Muscle of leg (tissue), 11 donors: ENCODE results near the gene EXOSC1. TPM values are rescaled to one million over a fixed set of nuclear protein-coding genes. Genes with fewer than 3 reads are reported as not detected.

Source experiments
- DNase-seq: peaks from one replicate; pipeline ENCODE4 v3.0.0; 2013
- H3K27ac ChIP-seq: one replicate; pipeline ENCODE4 v1.5.1; 2013; ENCODE audit warnings: mild to moderate bottlenecking, low read length, control low read depth
- H3K27me3 ChIP-seq: one replicate; pipeline ENCODE4 v1.6.1; 2013; ENCODE audit warnings: low read length; ENCODE audit not compliant: control insufficient read depth, insufficient read depth
- H3K36me3 ChIP-seq: one replicate; pipeline ENCODE4 v1.6.1; 2013; ENCODE audit warnings: low read length; ENCODE audit not compliant: control insufficient read depth, insufficient read depth
- H3K4me1 ChIP-seq: one replicate; pipeline ENCODE4 v1.6.1; 2013; ENCODE audit warnings: low read length; ENCODE audit not compliant: control insufficient read depth, insufficient read depth
- H3K4me3 ChIP-seq: one replicate; pipeline ENCODE4 v1.5.1; 2013; ENCODE audit warnings: low read length, control low read depth
- H3K9me3 ChIP-seq: replicated peaks from 2 replicates; pipeline ENCODE4 v1.6.1; 2013; ENCODE audit warnings: low read depth, low read length; ENCODE audit not compliant: control insufficient read depth
- WGBS: methylation state at CpG from one replicate; pipeline ENCODE4 v1.1.5; 2013; ENCODE audit warnings: missing lambda C conversion rate; ENCODE audit not compliant: insufficient coverage; 5-methylcytosine and 5-hydroxymethylcytosine counted together
- polyA plus RNA-seq, 8 donors: library from polyadenylated mRNA; unstranded; fragments of 120-200 nt; gene quantifications; one replicate each; pipeline versions ENCODE4 v1.2.1 to v1.2.3, GENCODE V29; 2013; ENCODE audit warnings: inconsistent platforms in 1 of 8, low replicate concordance in 1 of 8; ENCODE audit not compliant: insufficient read length in 8 of 8, insufficient read depth in 1 of 8
- total RNA-seq: library from RNA; stranded (reverse); fragments of 120-200 nt; gene quantifications from one replicate; pipeline ENCODE4 v1.2.4, GENCODE V29; 2013

The EXOSC1 gene
- total and polyA plus RNA-seq, 9 donors = 24.1 to 32.2 (median 30.0) TPM

DNA sequence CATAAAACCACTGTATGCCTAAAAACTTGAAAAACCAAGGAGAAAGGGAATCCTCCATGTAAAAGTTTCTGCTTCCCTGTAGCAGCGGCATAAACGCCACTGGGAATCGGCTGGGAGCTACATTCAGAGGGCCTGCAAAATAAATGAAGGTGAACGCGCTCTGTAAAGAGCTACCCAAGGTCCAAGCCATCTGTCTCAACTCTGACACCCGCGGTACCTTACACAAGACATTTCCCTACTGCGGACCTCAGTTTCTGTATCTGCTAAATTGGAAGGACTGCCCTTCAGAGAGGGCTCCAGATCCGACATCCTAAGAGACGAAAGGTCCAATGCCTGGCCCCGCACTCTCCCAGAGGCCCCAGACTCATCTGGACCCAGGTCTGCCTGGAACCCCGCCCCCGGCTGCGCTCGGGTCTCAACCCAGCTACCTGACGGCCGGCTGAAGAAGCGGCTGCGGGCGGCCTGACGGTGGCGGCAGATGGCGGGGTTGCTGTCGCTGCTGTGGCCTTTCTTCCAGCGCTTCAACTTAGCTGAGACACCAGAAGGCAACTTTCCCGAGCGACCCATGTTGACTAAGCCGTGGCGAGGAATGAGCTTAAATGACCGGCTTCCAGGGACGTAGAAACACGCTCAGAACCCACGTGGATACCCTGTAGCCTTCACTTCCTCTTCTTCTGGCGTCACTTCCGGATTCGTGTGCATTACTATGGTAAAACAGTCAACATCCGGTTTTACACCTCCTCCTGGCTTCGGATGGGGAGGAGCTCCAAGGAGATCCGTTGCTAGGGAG is 44.9 kb downstream of the EXOSC1 start, which contains the start of gene RRP12:
RRP12 (minus strand) TSS at position 676 of the 790 bp plus-strand sequence; CDS start at position 567, 109 bp downstream.
- WGBS = under 1% methylated on average over 33 of the region's 39 CpGs
- Histone ChIP-seq H3K27me3 (no peaks in the 10 kb centered on the region), H3K36me3 (peaks cover 14% of the 10 kb centered on the region), H3K4me3 (peak within 1 kb of the TSS; percentile 85), H3K4me1 (peaks cover 13% of the 10 kb centered on the region), H3K27ac (peak within 1 kb of the TSS; percentile 91), H3K9me3 (no peaks in the 10 kb centered on the region)
- peak; percentile 99 for DNase-seq

- no peaks in the 10 kb centered on the region for H3K9me3 ChIP-seq
- peak overlapping the region; percentile 91 for H3K27ac ChIP-seq
- no peaks in the 10 kb centered on the region for H3K27me3 ChIP-seq
- DNase-seq = peak; percentile 56
- peaks cover 13% of the 10 kb centered on the region for H3K4me1 ChIP-seq
- WGBS = 38% methylated on average over 15 of the region's 21 CpGs
- peak overlapping the region; percentile 85 for H3K4me3 ChIP-seq
- H3K36me3 ChIP-seq = peaks cover 22% of the 10 kb centered on the region
These were observed 45.8 kb downstream of the EXOSC1 start for GRCh38 chr10:97399843-97400545.

DNA sequence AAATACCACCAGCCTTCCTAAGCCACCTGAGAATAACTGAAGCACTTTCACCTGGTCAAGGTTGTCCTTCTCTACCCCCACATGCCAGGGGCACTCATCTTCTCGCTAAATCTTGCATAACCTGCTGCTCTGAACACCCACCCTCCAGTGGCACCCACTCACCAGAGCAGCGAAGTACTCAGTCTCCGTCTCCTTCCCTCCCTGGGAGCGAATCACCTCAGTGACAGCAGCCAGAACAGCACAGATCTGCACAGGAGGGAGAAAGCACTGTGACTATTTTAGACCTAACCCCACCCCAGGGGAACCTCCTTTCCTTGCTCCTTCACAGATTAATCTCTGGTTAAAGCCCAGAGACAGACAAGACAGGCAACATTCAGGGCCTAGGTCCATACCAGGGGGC is 49.8 kb downstream of the EXOSC1 start:
- H3K4me3 ChIP-seq = no peak overlapping the region
- no peaks in the 10 kb centered on the region for H3K27me3 ChIP-seq
- 100% methylated on average over 2 of the region's 4 CpGs for WGBS
- no peak for DNase-seq
- H3K36me3 ChIP-seq = peaks cover 50% of the 10 kb centered on the region
- no peaks in the 10 kb centered on the region for H3K9me3 ChIP-seq
- H3K27ac ChIP-seq = no peak overlapping the region
- H3K4me1 ChIP-seq = peaks cover 8% of the 10 kb centered on the region

DNA sequence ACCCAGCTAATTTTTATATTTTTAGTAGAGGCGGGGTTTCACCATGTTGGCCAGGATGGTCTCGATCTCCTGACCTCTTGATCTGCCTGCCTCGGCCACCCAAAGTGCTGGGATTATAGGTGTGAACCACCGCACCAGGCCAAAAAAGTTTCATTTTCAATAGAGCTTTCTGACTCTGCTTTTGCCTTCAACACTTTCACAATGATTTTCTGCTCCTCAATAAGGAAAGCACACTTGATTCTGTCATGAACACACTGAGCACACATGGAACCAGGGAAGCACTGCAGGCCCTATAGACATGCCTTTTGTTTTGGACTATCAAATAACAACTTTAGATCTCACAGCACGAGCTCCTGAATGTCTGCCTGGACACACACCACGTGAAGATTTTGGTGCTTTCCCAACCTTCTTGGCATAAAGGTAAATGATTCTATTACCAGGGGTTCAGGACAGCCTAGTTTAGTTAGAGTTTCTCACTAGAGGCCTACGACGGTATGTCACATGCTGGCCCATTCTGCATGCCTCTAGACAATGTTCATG is 52.7 kb downstream of the EXOSC1 start:
- no peak for DNase-seq
- Histone ChIP-seq H3K36me3 (peaks cover 74% of the 10 kb centered on the region), H3K27me3 (no peaks in the 10 kb centered on the region), H3K9me3 (no peaks in the 10 kb centered on the region), H3K27ac (no peak overlapping the region), H3K4me3 (no peak overlapping the region), H3K4me1 (no peaks in the 10 kb centered on the region)
- WGBS = 97% methylated on average over 5 of the region's 8 CpGs

DNA sequence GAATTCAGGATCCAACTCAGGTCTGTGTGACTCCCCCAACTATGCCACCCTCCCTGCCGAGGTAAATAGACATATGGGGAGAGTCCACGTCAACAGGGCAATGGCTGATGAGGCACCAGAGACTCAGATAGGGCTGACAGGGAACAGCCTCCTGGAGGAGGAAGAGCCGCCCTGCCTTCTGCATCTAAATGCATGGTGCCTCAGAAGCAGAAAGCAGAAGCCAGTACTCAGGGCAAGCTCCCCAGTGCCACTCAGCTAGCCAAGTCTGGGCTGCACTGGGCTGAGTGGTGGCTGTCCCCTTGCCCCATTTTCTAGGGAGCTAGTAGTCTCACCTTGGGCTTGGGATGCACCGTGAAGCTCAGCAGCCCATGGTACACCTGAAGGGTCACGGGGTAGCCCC is 55.7 kb downstream of the EXOSC1 start:
- H3K9me3 ChIP-seq = no peaks in the 10 kb centered on the region
- no peak for DNase-seq
- H3K27ac ChIP-seq = no peak overlapping the region
- no peaks in the 10 kb centered on the region for H3K27me3 ChIP-seq
- peaks cover 67% of the 10 kb centered on the region for H3K36me3 ChIP-seq
- 89% methylated on average over 4 of the region's 5 CpGs for WGBS
- H3K4me1 ChIP-seq = no peaks in the 10 kb centered on the region
- no peak overlapping the region for H3K4me3 ChIP-seq

GRCh38 chr10:97388152-97388551 is 57.7 kb downstream of the EXOSC1 start:
- no peak overlapping the region for H3K4me3 ChIP-seq
- DNase-seq = no peak
- H3K27ac ChIP-seq = no peak overlapping the region
- no CpG with 5 or more reads among the region's 5 CpGs for WGBS
- peaks cover 69% of the 10 kb centered on the region for H3K36me3 ChIP-seq
- no peaks in the 10 kb centered on the region for H3K9me3 ChIP-seq
- no peaks in the 10 kb centered on the region for H3K4me1 ChIP-seq
- no peaks in the 10 kb centered on the region for H3K27me3 ChIP-seq

Other genes with a start within 250 kb of the EXOSC1 start
- 8.5 TPM for gene ARHGAP19, start 153.4 kb downstream of the EXOSC1 start, total RNA-seq
- 10 to 100 TPM in 6 of 8 donors, 1 to 10 TPM in 2; 9.0 to 19.9 (median 11.0) TPM for gene ARHGAP19, start 153.4 kb downstream of the EXOSC1 start, polyA plus RNA-seq
- gene FRAT1, start 126.7 kb downstream of the EXOSC1 start, total RNA-seq = 1.2 TPM
- 1 to 10 TPM; 1.4 to 2.6 (median 1.6) TPM for gene FRAT1, start 126.7 kb downstream of the EXOSC1 start, polyA plus RNA-seq
- 5.3 TPM for gene FRAT2, start 111.3 kb downstream of the EXOSC1 start, total RNA-seq
- 1 to 10 TPM; 3.6 to 5.0 (median 4.3) TPM for gene FRAT2, start 111.3 kb downstream of the EXOSC1 start, polyA plus RNA-seq
- gene RRP12, start 44.7 kb downstream of the EXOSC1 start, total RNA-seq = 14.3 TPM
- gene RRP12, start 44.7 kb downstream of the EXOSC1 start, polyA plus RNA-seq = 10 to 100 TPM; 19.1 to 26.0 (median 21.6) TPM
- gene PGAM1, start 19.8 kb downstream of the EXOSC1 start, total RNA-seq = 102 TPM
- 100 to 1,000 TPM; 103 to 160 (median 113) TPM for gene PGAM1, start 19.8 kb downstream of the EXOSC1 start, polyA plus RNA-seq
- gene ZDHHC16, start 169 bp upstream of the EXOSC1 start, total RNA-seq = 27.8 TPM
- gene ZDHHC16, start 169 bp upstream of the EXOSC1 start, polyA plus RNA-seq = 10 to 100 TPM; 26.8 to 34.6 (median 31.5) TPM
- 51.9 TPM for gene MMS19, start 52.4 kb upstream of the EXOSC1 start, total RNA-seq
- 10 to 100 TPM; 57.6 to 70.8 (median 65.1) TPM for gene MMS19, start 52.4 kb upstream of the EXOSC1 start, polyA plus RNA-seq
- gene UBTD1, start 52.9 kb upstream of the EXOSC1 start, total RNA-seq = 10.6 TPM
- 10 to 100 TPM; 13.0 to 18.9 (median 14.8) TPM for gene UBTD1, start 52.9 kb upstream of the EXOSC1 start, polyA plus RNA-seq
- 27.6 TPM for gene ANKRD2, start 126.8 kb upstream of the EXOSC1 start, total RNA-seq
- 10 to 100 TPM in 6 of 8 donors, 1 to 10 TPM in 2; 6.4 to 34.6 (median 16.1) TPM for gene ANKRD2, start 126.8 kb upstream of the EXOSC1 start, polyA plus RNA-seq
- gene HOGA1, start 138.4 kb upstream of the EXOSC1 start, total RNA-seq = 0.89 TPM
- 1 to 10 TPM in 1 of 8 donors, under 1 TPM in 7; 0.41 to 1.0 (median 0.73) TPM for gene HOGA1, start 138.4 kb upstream of the EXOSC1 start, polyA plus RNA-seq
- gene C10orf62, start 143.7 kb upstream of the EXOSC1 start, total RNA-seq = not detected
- under 1 TPM in 1 of 8 donors, not detected in 7; 0.14 TPM for gene C10orf62, start 143.7 kb upstream of the EXOSC1 start, polyA plus RNA-seq
- gene MORN4, start 187.5 kb upstream of the EXOSC1 start, total RNA-seq = 3.8 TPM
- gene MORN4, start 187.5 kb upstream of the EXOSC1 start, polyA plus RNA-seq = 1 to 10 TPM; 4.4 to 7.6 (median 5.5) TPM
- gene PI4K2A, start 194.7 kb upstream of the EXOSC1 start, total RNA-seq = 6.7 TPM
- 10 to 100 TPM in 3 of 8 donors, 1 to 10 TPM in 5; 7.7 to 12.0 (median 9.9) TPM for gene PI4K2A, start 194.7 kb upstream of the EXOSC1 start, polyA plus RNA-seq
- gene AVPI1, start 241.2 kb upstream of the EXOSC1 start, total RNA-seq = 6.0 TPM
- gene AVPI1, start 241.2 kb upstream of the EXOSC1 start, polyA plus RNA-seq = 10 to 100 TPM in 1 of 8 donors, 1 to 10 TPM in 7; 3.2 to 10.2 (median 6.1) TPM